Measurements from ENCODE around the gene PIK3C3. TPM values are rescaled to one million over a fixed set of nuclear protein-coding genes. Genes with fewer than 3 reads are reported as not detected.

Gene PIK3C3
- polyA plus RNA-seq, 1 experiment, result 77.5 TPM

GRCh38 chr18:41939326-41939725 lies 15.7 kb upstream of the PIK3C3 start:
- DNase-seq (ENCODE audit: low read depth, low spot score), result no peak
- ChIA-PET CTCF (interaction anchor here (0.6 to 1.3 kb wide), 3 partner anchors 89 to 779 kb away, joined by 4 to 8 read pairs (median 5); no protein-coding TSS in a partner anchor), POLR2A (no interaction called here)
- Histone ChIP-seq H3K27ac (ENCODE audit: low read depth, low read length) (peak overlapping the region; percentile 90), H3K27me3 (ENCODE audit: control insufficient read depth, insufficient read depth, low read length) (no peaks in the 10 kb centered on the region), H3K4me3 (ENCODE audit: low read depth, low read length) (no peak overlapping the region), H3K9me3 (ENCODE audit: control insufficient read depth, insufficient read depth, low read length) (no peaks in the 10 kb centered on the region)
- no peak for TF ChIP-seq CTCF (IDR thresholded peaks at IDR 0.05; ENCODE audit: low read depth, low read length)

DNA sequence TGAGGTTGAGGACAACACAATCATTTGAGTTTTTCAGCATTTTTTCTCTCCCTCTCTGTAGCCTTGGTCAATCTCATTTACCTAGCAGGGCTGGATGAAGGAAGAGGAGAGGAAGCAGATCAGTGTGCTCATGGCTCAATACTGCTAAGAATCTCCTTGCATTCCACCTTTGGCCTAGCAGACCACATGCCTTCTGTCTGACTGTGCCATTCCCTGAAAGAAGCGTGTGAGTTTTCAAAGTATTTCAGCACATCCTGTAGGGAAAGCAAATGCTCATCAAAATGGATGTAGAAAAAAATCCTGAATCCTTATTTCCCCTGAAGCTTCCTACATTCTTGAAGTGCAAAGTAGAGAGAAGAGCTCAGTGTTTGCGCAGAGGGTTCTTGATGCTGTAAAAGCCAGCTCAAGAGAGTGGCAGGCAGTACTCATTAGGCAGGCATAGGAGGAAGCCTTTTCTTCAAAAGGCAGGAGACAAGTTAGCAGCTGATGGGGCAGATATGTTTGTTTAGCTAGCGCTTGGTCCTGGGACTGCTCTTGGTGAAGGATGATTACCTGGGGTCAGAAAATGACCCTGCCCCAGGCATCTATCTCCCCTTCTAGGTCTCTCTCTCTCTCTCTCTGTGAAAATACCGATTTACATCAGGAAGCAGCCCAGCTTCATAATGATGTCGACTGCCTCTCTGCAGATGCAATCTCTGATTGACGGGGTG lies 14.4 kb upstream of the PIK3C3 start:
- POLR2A ChIA-PET, result no interaction called here
- Histone ChIP-seq H3K9me3 (ENCODE audit: control insufficient read depth, insufficient read depth, low read length) (no peaks in the 10 kb centered on the region), H3K4me3 (ENCODE audit: low read depth, low read length) (no peak overlapping the region; the same call in 1 of the 2 replicates), H3K27me3 (ENCODE audit: control insufficient read depth, insufficient read depth, low read length) (no peaks in the 10 kb centered on the region), H3K27ac (ENCODE audit: low read depth, low read length) (peak overlapping the region; percentile 97)
- DNase-seq (ENCODE audit: low read depth, low spot score), result peak; percentile 88
- no peak for TF ChIP-seq CTCF (IDR thresholded peaks at IDR 0.05; ENCODE audit: low read depth, low read length)
- CTCF ChIA-PET, result interaction anchor here (1.2 to 2.1 kb wide), 2 partner anchors 88 to 112 kb away, joined by 4 to 6 read pairs; no protein-coding TSS in a partner anchor

- H3K4me3 ChIP-seq (ENCODE audit: low read depth, low read length), result no peak overlapping the region
- DNase-seq (ENCODE audit: low read depth, low spot score), result no peak
- ChIA-PET POLR2A (no interaction called here), CTCF (interaction anchor here (2.1 kb wide), 1 partner anchor 86 kb away, joined by 6 read pairs; no protein-coding TSS in a partner anchor)
- H3K9me3 ChIP-seq (ENCODE audit: control insufficient read depth, insufficient read depth, low read length), result no peaks in the 10 kb centered on the region
- TF ChIP-seq CTCF (IDR thresholded peaks at IDR 0.05; ENCODE audit: low read depth, low read length), result no peak
- no peaks in the 10 kb centered on the region for H3K27me3 ChIP-seq (ENCODE audit: control insufficient read depth, insufficient read depth, low read length)
- H3K27ac ChIP-seq (ENCODE audit: low read depth, low read length), result no peak overlapping the region
Measured at GRCh38 chr18:41942254-41942653, 12.8 kb upstream of the PIK3C3 start.

GRCh38 chr18:41948544-41949110 lies 6.4 kb upstream of the PIK3C3 start:
- no peaks in the 10 kb centered on the region for H3K27me3 ChIP-seq (ENCODE audit: control insufficient read depth, insufficient read depth, low read length)
- no peak overlapping the region for H3K4me3 ChIP-seq (ENCODE audit: low read depth, low read length)
- no peak for TF ChIP-seq CTCF (IDR thresholded peaks at IDR 0.05; ENCODE audit: low read depth, low read length)
- no peak overlapping the region for H3K27ac ChIP-seq (ENCODE audit: low read depth, low read length)
- ChIA-PET CTCF (no interaction called here), POLR2A (no interaction called here)
- no peaks in the 10 kb centered on the region for H3K9me3 ChIP-seq (ENCODE audit: control insufficient read depth, insufficient read depth, low read length)
- DNase-seq (ENCODE audit: low read depth, low spot score), result no peak

All from AG04450 (cell line).